GM23338 (cell line): Measurements from ENCODE around the gene FLT3. TPM values are rescaled to one million over a fixed set of nuclear protein-coding genes. Genes with fewer than 3 reads are reported as not detected.

ENCODE experiments used
- ATAC-seq: fragments of 200-7000 bp; cut with Tn5 transposase; 3 replicates; pipeline ENCODE4 v1.9.1; 2020
- DNase-seq: peaks from one replicate; pipeline ENCODE4 v3.0.0-alpha.2; 2015; ENCODE audit warnings: low spot score
- H2AFZ ChIP-seq: fragments of 200-600 bp; sonication (generic); 2 replicates; pipeline ENCODE4 v1.8.0; 2016; ENCODE audit warnings: antibody characterized with exemption, mild to moderate bottlenecking, moderate library complexity
- H3F3A ChIP-seq: fragments of 200-600 bp; sonication (generic); replicated peaks from 2 replicates; pipeline ENCODE4 v1.8.0; 2017; ENCODE audit warnings: antibody characterized with exemption, mixed run types, low read depth
- H3K27ac ChIP-seq: fragments of 200-600 bp; sonication (generic); 2 replicates; pipeline ENCODE4 v1.6.1; 2016; ENCODE audit warnings: low read depth
- H3K27me3 ChIP-seq: fragments of 200-600 bp; sonication (generic); 2 replicates; pipeline ENCODE4 v1.8.0; 2016; ENCODE audit warnings: mild to moderate bottlenecking, mixed run types, moderate library complexity; ENCODE audit not compliant: insufficient read depth
- H3K36me3 ChIP-seq: fragments of 200-600 bp; sonication (generic); 2 replicates; pipeline ENCODE4 v1.8.0; 2016; ENCODE audit warnings: mild to moderate bottlenecking; ENCODE audit not compliant: insufficient read depth
- H3K4me1 ChIP-seq: fragments of 200-600 bp; sonication (generic); 2 replicates; pipeline ENCODE4 v1.8.0; 2016; ENCODE audit warnings: mild to moderate bottlenecking, moderate library complexity; ENCODE audit not compliant: insufficient read depth
- H3K4me2 ChIP-seq: fragments of 200-600 bp; sonication (generic); 2 replicates; pipeline ENCODE4 v1.7.1; 2017; ENCODE audit warnings: mixed run types
- H3K4me3 ChIP-seq: fragments of 200-600 bp; sonication (generic); 2 replicates; pipeline ENCODE4 v1.6.1; 2016; ENCODE audit warnings: mixed run types
- H3K79me2 ChIP-seq: fragments of 200-600 bp; sonication (generic); replicated peaks from 2 replicates; pipeline ENCODE4 v1.8.0; 2017; ENCODE audit warnings: mild to moderate bottlenecking; ENCODE audit not compliant: insufficient read depth
- H3K9me2 ChIP-seq: fragments of 200-600 bp; sonication (generic); 2 replicates; pipeline ENCODE4 v1.8.0; 2017; ENCODE audit not compliant: insufficient read depth
- H4K20me1 ChIP-seq: fragments of 200-600 bp; sonication (generic); replicated peaks from 2 replicates; pipeline ENCODE4 v1.8.0; 2017; ENCODE audit warnings: mild to moderate bottlenecking; ENCODE audit not compliant: insufficient read depth
- H3K27ac Mint-ChIP-seq: 2 replicates; pipeline ENCODE4 v1.8.0; 2020; ENCODE audit warnings: inconsistent platforms, mild to moderate bottlenecking, moderate library complexity, mixed read lengths
- H3K27me3 Mint-ChIP-seq: 3 replicates; pipeline ENCODE4 v1.8.0; 2022; ENCODE audit warnings: low read depth, mild to moderate bottlenecking, moderate library complexity, mixed read lengths, inconsistent platforms; ENCODE audit not compliant: insufficient read depth, poor library complexity
- H3K36me3 Mint-ChIP-seq: 3 replicates; pipeline ENCODE4 v1.8.0; 2021; ENCODE audit warnings: low read depth, mild to moderate bottlenecking, inconsistent platforms, moderate library complexity, mixed read lengths
- H3K4me1 Mint-ChIP-seq: 3 replicates; pipeline ENCODE4 v1.8.0; 2020; ENCODE audit warnings: mild to moderate bottlenecking, inconsistent platforms, mixed read lengths
- H3K4me3 Mint-ChIP-seq: 3 replicates; pipeline ENCODE4 v1.8.0; 2021; ENCODE audit warnings: moderate library complexity, mild to moderate bottlenecking, inconsistent platforms, mixed read lengths
- H3K9me3 Mint-ChIP-seq: 3 replicates; pipeline ENCODE4 v1.8.0; 2020; ENCODE audit warnings: moderate library complexity, mild to moderate bottlenecking, inconsistent platforms, mixed read lengths
- EZH2 ChIP-seq: fragments of 200-600 bp; sonication (generic); IDR thresholded peaks from one replicate; pipeline ENCODE4 v1.8.0; 2017; ENCODE audit warnings: antibody characterized with exemption, mild to moderate bottlenecking, low read depth; ENCODE audit not compliant: unreplicated experiment
- EZH2phosphoT487 ChIP-seq: fragments of 200-600 bp; sonication (generic); IDR thresholded peaks from one replicate; pipeline ENCODE4 v1.8.1; 2018; ENCODE audit warnings: antibody characterized with exemption; ENCODE audit not compliant: unreplicated experiment
- JUNB ChIP-seq: IDR thresholded peaks from one replicate; pipeline ENCODE4 v1.6.1; 2016; ENCODE audit warnings: antibody characterized with exemption; ENCODE audit not compliant: unreplicated experiment
- NANOG ChIP-seq: IDR thresholded peaks from 2 replicates; pipeline ENCODE4 v1.6.1; 2016; ENCODE audit warnings: antibody characterized with exemption, borderline replicate concordance
- ZNF331 ChIP-seq: fragments of 250-450 bp; sonication (Bioruptor Pico); IDR thresholded peaks from 2 replicates; pipeline ENCODE4 v1.5.0; 2020; ENCODE audit warnings: low read depth, mild to moderate bottlenecking, moderate library complexity
- polyA plus RNA-seq: library from polyadenylated mRNA; unstranded; fragments of >200 nt; fragmentation: Nextera tagmentation; extraction: Ambion mirVana; gene quantifications from 2 replicates; pipeline ENCODE4 v1.2.1, GENCODE V29; 2016
- total RNA-seq: library from RNA; depleted of rRNA; stranded (reverse); fragments of >200 nt; shearing (Covaris generic); gene quantifications from 2 replicates; pipeline ENCODE4 v1.2.3, GENCODE V29; 2014
- TF ChIP-seq, protein P1 (sequence below): IDR thresholded peaks from 2 replicates; pipeline ENCODE4 v1.6.1; 2016; ENCODE audit warnings: antibody characterized with exemption
- TF ChIP-seq, protein P2 (sequence below): fragments of 250-450 bp; sonication (Bioruptor Pico); IDR thresholded peaks from 2 replicates; pipeline ENCODE4 v1.5.0; 2020; ENCODE audit warnings: mild to moderate bottlenecking, moderate library complexity

The FLT3 gene
- total and polyA plus RNA-seq, 2 experiments from 2014 or later = 0.17 to 0.44 TPM

- no peaks in the 10 kb centered on the region for H3K9me2 ChIP-seq
- peak; percentile 56 for DNase-seq
- peaks cover 46% of the 10 kb centered on the region for H3F3A ChIP-seq
- H3K36me3 ChIP-seq = no peaks in the 10 kb centered on the region
- no peak for ATAC-seq
- H3K4me3 ChIP-seq = peak overlapping the region; percentile 55
- H4K20me1 ChIP-seq = peaks cover 35% of the 10 kb centered on the region
- H3K27me3 ChIP-seq = peaks cover 100% of the 10 kb centered on the region
- H2AFZ ChIP-seq = no peak overlapping the region
- H3K4me3 Mint-ChIP-seq = peak overlapping the region; percentile 60
- H3K4me1 ChIP-seq = peaks cover 56% of the 10 kb centered on the region
- no peaks in the 10 kb centered on the region for H3K79me2 ChIP-seq
- H3K27ac Mint-ChIP-seq = no peak overlapping the region
- peak overlapping the region; percentile 82 for H3K4me2 ChIP-seq
- H3K27me3 Mint-ChIP-seq = peaks cover 99% of the 10 kb centered on the region
- H3K36me3 Mint-ChIP-seq = no peaks in the 10 kb centered on the region
- no peaks in the 10 kb centered on the region; the same call in 2 of the 3 replicates for H3K9me3 Mint-ChIP-seq
- peaks cover 44% of the 10 kb centered on the region for H3K4me1 Mint-ChIP-seq
- TF ChIP-seq ZNF331 (CRISPR knock-in tag) (no peak), JUNB (no peak), EZH2 (peak; percentile 43)
- TF ChIP-seq, protein P1, sequence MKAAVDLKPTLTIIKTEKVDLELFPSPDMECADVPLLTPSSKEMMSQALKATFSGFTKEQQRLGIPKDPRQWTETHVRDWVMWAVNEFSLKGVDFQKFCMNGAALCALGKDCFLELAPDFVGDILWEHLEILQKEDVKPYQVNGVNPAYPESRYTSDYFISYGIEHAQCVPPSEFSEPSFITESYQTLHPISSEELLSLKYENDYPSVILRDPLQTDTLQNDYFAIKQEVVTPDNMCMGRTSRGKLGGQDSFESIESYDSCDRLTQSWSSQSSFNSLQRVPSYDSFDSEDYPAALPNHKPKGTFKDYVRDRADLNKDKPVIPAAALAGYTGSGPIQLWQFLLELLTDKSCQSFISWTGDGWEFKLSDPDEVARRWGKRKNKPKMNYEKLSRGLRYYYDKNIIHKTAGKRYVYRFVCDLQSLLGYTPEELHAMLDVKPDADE = no peak
- no peak overlapping the region for H3K27ac ChIP-seq
Observed at GRCh38 chr13:27962128-27962841, 138.1 kb downstream of the FLT3 start.

DNA sequence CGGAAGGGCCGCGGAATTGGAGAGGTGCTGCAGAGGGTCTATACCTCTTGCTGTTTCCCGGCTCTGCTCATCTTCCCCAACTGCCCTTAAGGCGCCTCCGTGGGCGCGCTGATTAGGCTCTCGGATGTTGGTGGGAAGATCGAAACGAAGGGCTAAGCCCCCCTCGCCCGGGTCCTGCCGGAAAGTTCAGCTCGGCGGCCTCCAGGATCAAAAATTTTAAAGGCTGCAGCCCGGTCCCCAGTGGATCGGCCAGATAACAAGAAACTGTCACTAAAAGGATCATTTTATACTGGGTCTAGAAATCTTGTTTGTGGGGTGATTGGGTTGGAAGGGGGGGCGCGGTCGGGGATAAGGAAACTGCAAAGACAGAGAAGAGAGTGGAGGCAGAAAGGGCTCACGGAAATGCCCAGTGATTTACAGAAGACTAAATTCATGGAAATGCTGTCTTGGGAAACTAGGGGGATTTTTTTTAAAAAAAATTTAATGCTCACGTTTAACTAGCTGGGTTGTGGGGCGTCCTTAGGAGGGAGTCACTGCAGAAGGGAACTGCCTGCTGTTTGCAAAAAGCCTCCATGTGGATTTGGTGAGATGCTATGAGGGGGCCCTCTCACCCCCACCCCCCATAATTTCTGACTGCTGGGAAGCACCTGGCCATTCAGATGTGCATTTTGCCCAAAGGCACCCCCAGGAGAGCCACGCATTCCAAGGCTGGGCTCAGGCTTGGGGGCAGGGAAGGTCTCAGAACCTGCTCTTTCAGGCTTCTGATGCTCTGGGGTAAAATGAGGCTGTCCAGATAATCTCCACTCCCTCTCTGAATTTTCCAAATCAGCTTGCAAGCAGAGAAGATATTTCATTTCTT lies 138.9 kb downstream of the FLT3 start:
- peak; percentile 76 for DNase-seq
- peak; percentile 18 for ATAC-seq
- no peak overlapping the region for H3K27ac Mint-ChIP-seq
- H3K4me3 ChIP-seq = peak overlapping the region; percentile 55
- peaks cover 98% of the 10 kb centered on the region for H3K27me3 Mint-ChIP-seq
- peak overlapping the region; percentile 60 for H3K4me3 Mint-ChIP-seq
- H3K27ac ChIP-seq = no peak overlapping the region
- H4K20me1 ChIP-seq = peaks cover 36% of the 10 kb centered on the region
- H3K9me3 Mint-ChIP-seq = no peaks in the 10 kb centered on the region; the same call in 2 of the 3 replicates
- no peaks in the 10 kb centered on the region for H3K36me3 ChIP-seq
- peaks cover 47% of the 10 kb centered on the region for H3K4me1 ChIP-seq
- H3K4me2 ChIP-seq = peak overlapping the region; percentile 82
- no peaks in the 10 kb centered on the region for H3K79me2 ChIP-seq
- peak overlapping the region; percentile 66; the same call in 1 of the 2 replicates for H2AFZ ChIP-seq
- H3K9me2 ChIP-seq = no peaks in the 10 kb centered on the region
- H3K27me3 ChIP-seq = peaks cover 100% of the 10 kb centered on the region
- peaks cover 39% of the 10 kb centered on the region for H3K4me1 Mint-ChIP-seq
- H3F3A ChIP-seq = peaks cover 41% of the 10 kb centered on the region
- no peaks in the 10 kb centered on the region for H3K36me3 Mint-ChIP-seq
- TF ChIP-seq NANOG = peak; percentile 50; the same call in 1 of the 2 replicates
- TF ChIP-seq, protein P1 = no peak
- TF ChIP-seq, protein P2, sequence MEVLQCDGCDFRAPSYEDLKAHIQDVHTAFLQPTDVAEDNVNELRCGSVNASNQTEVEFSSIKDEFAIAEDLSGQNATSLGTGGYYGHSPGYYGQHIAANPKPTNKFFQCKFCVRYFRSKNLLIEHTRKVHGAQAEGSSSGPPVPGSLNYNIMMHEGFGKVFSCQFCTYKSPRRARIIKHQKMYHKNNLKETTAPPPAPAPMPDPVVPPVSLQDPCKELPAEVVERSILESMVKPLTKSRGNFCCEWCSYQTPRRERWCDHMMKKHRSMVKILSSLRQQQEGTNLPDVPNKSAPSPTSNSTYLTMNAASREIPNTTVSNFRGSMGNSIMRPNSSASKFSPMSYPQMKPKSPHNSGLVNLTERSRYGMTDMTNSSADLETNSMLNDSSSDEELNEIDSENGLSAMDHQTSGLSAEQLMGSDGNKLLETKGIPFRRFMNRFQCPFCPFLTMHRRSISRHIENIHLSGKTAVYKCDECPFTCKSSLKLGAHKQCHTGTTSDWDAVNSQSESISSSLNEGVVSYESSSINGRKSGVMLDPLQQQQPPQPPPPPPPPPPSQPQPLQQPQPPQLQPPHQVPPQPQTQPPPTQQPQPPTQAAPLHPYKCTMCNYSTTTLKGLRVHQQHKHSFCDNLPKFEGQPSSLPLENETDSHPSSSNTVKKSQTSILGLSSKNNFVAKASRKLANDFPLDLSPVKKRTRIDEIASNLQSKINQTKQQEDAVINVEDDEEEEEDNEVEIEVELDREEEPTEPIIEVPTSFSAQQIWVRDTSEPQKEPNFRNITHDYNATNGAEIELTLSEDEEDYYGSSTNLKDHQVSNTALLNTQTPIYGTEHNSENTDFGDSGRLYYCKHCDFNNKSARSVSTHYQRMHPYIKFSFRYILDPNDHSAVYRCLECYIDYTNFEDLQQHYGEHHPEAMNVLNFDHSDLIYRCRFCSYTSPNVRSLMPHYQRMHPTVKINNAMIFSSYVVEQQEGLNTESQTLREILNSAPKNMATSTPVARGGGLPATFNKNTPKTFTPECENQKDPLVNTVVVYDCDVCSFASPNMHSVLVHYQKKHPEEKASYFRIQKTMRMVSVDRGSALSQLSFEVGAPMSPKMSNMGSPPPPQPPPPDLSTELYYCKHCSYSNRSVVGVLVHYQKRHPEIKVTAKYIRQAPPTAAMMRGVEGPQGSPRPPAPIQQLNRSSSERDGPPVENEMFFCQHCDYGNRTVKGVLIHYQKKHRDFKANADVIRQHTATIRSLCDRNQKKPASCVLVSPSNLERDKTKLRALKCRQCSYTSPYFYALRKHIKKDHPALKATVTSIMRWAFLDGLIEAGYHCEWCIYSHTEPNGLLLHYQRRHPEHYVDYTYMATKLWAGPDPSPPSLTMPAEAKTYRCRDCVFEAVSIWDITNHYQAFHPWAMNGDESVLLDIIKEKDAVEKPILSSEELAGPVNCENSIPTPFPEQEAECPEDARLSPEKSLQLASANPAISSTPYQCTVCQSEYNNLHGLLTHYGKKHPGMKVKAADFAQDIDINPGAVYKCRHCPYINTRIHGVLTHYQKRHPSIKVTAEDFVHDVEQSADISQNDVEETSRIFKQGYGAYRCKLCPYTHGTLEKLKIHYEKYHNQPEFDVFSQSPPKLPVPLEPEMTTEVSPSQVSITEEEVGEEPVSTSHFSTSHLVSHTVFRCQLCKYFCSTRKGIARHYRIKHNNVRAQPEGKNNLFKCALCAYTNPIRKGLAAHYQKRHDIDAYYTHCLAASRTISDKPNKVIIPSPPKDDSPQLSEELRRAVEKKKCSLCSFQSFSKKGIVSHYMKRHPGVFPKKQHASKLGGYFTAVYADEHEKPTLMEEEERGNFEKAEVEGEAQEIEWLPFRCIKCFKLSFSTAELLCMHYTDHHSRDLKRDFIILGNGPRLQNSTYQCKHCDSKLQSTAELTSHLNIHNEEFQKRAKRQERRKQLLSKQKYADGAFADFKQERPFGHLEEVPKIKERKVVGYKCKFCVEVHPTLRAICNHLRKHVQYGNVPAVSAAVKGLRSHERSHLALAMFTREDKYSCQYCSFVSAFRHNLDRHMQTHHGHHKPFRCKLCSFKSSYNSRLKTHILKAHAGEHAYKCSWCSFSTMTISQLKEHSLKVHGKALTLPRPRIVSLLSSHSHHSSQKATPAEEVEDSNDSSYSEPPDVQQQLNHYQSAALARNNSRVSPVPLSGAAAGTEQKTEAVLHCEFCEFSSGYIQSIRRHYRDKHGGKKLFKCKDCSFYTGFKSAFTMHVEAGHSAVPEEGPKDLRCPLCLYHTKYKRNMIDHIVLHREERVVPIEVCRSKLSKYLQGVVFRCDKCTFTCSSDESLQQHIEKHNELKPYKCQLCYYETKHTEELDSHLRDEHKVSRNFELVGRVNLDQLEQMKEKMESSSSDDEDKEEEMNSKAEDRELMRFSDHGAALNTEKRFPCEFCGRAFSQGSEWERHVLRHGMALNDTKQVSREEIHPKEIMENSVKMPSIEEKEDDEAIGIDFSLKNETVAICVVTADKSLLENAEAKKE (CRISPR knock-in tag) = no peak
- TF ChIP-seq EZH2 = peak; percentile 85
- peak; percentile 38 for TF ChIP-seq EZH2phosphoT487
